ENCODE results near the gene OR6J1.
A peak's percentile ranks its signal among the peaks of the same experiment; 100 is the strongest.

OR6J1 gene

GRCh38 chr14:22668863-22669262 is 24.7 kb upstream of the OR6J1 start:
- FAIRE-seq (no peak), DNase-seq (ENCODE audit: insufficient read length, low spot score) (no peak)
- TF ChIP-seq POLR2A (IDR thresholded peaks at IDR 0.05; ENCODE audit: low read depth, low read length) (no peak), PAX5 (IDR thresholded peaks at IDR 0.05; ENCODE audit: insufficient read depth, low read length, severe bottlenecking) (no peak), POLR2AphosphoS5 (IDR thresholded peaks at IDR 0.05; ENCODE audit: low read depth, low read length) (no peak), POU2F2 (IDR thresholded peaks at IDR 0.05; ENCODE audit: low read depth, low read length) (no peak), SPI1 (IDR thresholded peaks at IDR 0.05; ENCODE audit: low read depth, low read length) (no peak), TAF1 (IDR thresholded peaks at IDR 0.05; ENCODE audit: low read depth, low read length) (no peak)

- DNase-seq (ENCODE audit: insufficient read length, low spot score) (no peak), FAIRE-seq (no peak)
- no peak for TF ChIP-seq SPI1 (IDR thresholded peaks at IDR 0.05; ENCODE audit: low read depth, low read length)
- no peak for TF ChIP-seq POLR2AphosphoS5 (IDR thresholded peaks at IDR 0.05; ENCODE audit: low read depth, low read length)
- TF ChIP-seq TAF1 (IDR thresholded peaks at IDR 0.05; ENCODE audit: low read depth, low read length), result no peak
- no peak for TF ChIP-seq PAX5 (IDR thresholded peaks at IDR 0.05; ENCODE audit: insufficient read depth, low read length, severe bottlenecking)
- TF ChIP-seq POLR2A (IDR thresholded peaks at IDR 0.05; ENCODE audit: low read depth, low read length), result no peak
- TF ChIP-seq POU2F2 (IDR thresholded peaks at IDR 0.05; ENCODE audit: low read depth, low read length), result no peak
Measured at GRCh38 chr14:22668417-22668816, 24.3 kb upstream of the OR6J1 start.

DNA sequence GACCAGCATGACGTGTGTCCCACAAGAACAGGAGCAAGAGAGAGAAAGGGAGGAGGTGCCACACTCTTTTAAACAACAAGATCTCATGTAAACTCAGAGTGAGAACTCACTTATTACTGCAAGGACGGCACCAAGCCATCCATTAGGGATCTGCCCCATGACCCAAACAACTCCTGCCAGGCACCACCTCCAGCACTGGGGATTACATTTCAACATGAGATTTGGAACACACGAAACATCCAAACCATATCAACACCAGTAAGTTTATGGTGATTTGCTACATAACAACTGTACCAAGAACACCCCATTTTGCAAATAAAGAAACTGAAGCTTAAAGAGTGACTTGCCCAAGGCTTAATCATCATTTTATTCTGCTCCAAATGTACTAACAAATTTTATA is 23.7 kb upstream of the OR6J1 start:
- no peak for DNase-seq (ENCODE audit: insufficient read length, low spot score)
- peak; percentile 66 for FAIRE-seq
- no peak for TF ChIP-seq PAX5 (IDR thresholded peaks at IDR 0.05; ENCODE audit: insufficient read depth, low read length, severe bottlenecking)
- TF ChIP-seq POU2F2 (IDR thresholded peaks at IDR 0.05; ENCODE audit: low read depth, low read length), result no peak
- TF ChIP-seq TAF1 (IDR thresholded peaks at IDR 0.05; ENCODE audit: low read depth, low read length), result no peak
- TF ChIP-seq POLR2A (IDR thresholded peaks at IDR 0.05; ENCODE audit: low read depth, low read length), result no peak
- no peak for TF ChIP-seq SPI1 (IDR thresholded peaks at IDR 0.05; ENCODE audit: low read depth, low read length)
- no peak for TF ChIP-seq POLR2AphosphoS5 (IDR thresholded peaks at IDR 0.05; ENCODE audit: low read depth, low read length)

DNA sequence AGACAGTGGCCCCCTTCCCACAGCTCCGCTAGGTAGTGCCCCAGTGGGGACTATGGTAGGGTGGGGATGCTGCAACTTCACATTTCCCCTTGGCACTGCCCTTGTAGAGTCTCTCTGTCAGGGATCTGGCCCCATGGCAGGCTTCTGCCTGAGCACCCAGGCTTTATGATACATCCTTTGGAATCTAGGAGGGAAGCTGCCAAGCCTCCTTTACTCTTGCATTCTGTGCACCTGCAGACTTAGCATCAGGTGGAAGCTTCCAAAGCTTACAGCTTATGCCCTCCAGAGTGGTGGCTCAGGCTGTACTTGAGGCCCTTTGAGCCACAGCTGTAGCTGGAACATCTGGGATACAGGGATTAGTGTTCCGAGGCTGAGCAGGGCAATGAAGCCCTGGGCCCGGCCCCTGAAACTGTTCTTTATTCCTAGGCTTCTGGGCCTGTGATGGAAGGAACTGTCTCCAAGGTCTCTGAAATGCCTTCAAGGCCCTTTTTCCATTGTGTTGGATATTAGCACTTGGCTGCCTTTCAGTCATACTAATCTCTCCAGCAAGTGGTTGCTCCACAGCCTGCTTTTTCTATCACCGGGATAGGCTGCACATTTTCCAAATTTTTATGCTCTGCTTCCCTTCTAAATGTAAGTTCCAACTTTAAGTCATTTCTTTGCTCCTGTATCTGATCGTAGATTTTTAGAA is 22.2 kb upstream of the OR6J1 start:
- no peak for DNase-seq (ENCODE audit: insufficient read length, low spot score)
- TF ChIP-seq SPI1 (IDR thresholded peaks at IDR 0.05; ENCODE audit: low read depth, low read length), result no peak
- TF ChIP-seq TAF1 (IDR thresholded peaks at IDR 0.05; ENCODE audit: low read depth, low read length), result no peak
- TF ChIP-seq PAX5 (IDR thresholded peaks at IDR 0.05; ENCODE audit: insufficient read depth, low read length, severe bottlenecking), result no peak
- no peak for TF ChIP-seq POU2F2 (IDR thresholded peaks at IDR 0.05; ENCODE audit: low read depth, low read length)
- TF ChIP-seq POLR2AphosphoS5 (IDR thresholded peaks at IDR 0.05; ENCODE audit: low read depth, low read length), result no peak
- TF ChIP-seq POLR2A (IDR thresholded peaks at IDR 0.05; ENCODE audit: low read depth, low read length), result no peak
- no peak for FAIRE-seq

- no peak for FAIRE-seq
- TF ChIP-seq PAX5 (IDR thresholded peaks at IDR 0.05; ENCODE audit: insufficient read depth, low read length, severe bottlenecking) (no peak), POLR2AphosphoS5 (IDR thresholded peaks at IDR 0.05; ENCODE audit: low read depth, low read length) (no peak), TAF1 (IDR thresholded peaks at IDR 0.05; ENCODE audit: low read depth, low read length) (no peak), POU2F2 (IDR thresholded peaks at IDR 0.05; ENCODE audit: low read depth, low read length) (no peak), SPI1 (IDR thresholded peaks at IDR 0.05; ENCODE audit: low read depth, low read length) (no peak), POLR2A (IDR thresholded peaks at IDR 0.05; ENCODE audit: low read depth, low read length) (no peak)
Measured at GRCh38 chr14:22664261-22664660, 20.1 kb upstream of the OR6J1 start.

DNA sequence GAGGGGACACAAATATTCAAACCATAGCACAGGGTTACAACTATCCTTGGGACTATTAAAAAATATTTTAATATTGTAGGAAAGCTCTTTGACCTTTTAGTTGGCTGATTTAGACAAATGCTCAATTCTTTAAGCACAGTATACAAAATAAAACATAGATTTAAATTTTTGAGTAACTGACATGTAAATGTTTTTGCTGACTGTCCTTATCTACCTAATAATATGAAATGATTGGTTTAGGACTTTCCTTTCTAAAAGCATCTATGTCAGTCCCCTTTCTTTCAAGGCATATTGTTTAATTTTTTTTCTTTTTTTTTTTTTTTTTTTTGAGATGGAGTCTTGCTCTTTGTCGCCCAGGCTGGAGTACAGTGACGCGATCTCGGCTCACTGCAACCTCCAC is 16.5 kb upstream of the OR6J1 start:
- FAIRE-seq (no peak), DNase-seq (ENCODE audit: insufficient read length, low spot score) (no peak)
- no peak for TF ChIP-seq POLR2A (IDR thresholded peaks at IDR 0.05; ENCODE audit: low read depth, low read length)
- TF ChIP-seq POU2F2 (IDR thresholded peaks at IDR 0.05; ENCODE audit: low read depth, low read length), result no peak
- no peak for TF ChIP-seq POLR2AphosphoS5 (IDR thresholded peaks at IDR 0.05; ENCODE audit: low read depth, low read length)
- TF ChIP-seq SPI1 (IDR thresholded peaks at IDR 0.05; ENCODE audit: low read depth, low read length), result no peak
- TF ChIP-seq PAX5 (IDR thresholded peaks at IDR 0.05; ENCODE audit: insufficient read depth, low read length, severe bottlenecking), result no peak
- TF ChIP-seq TAF1 (IDR thresholded peaks at IDR 0.05; ENCODE audit: low read depth, low read length), result no peak

More at GRCh38 chr14:22664261-22664660, 20.1 kb upstream of the OR6J1 start:
- no peak for DNase-seq (ENCODE audit: insufficient read length, low spot score)

DNA sequence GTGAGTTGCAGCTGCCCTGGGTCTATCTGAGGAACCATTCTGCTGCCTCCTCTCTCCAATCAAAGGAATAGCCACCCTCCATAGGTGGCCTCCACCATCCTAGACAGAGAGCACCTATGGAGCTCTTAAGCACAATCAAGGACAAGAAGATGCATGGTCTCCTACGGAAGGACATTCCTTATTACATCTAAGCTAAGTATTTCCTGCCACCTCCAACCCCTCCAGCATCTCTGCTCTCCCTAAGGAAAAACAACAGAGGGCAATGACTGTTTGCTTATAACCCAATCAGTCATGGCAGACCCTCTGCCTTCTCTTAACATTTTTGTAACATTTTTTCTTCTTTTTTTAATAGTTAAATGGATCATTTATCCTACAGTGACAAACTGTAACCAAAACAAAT is 14.8 kb upstream of the OR6J1 start:
- no peak for DNase-seq (ENCODE audit: insufficient read length, low spot score)
- no peak for TF ChIP-seq POLR2AphosphoS5 (IDR thresholded peaks at IDR 0.05; ENCODE audit: low read depth, low read length)
- TF ChIP-seq PAX5 (IDR thresholded peaks at IDR 0.05; ENCODE audit: insufficient read depth, low read length, severe bottlenecking), result no peak
- no peak for TF ChIP-seq TAF1 (IDR thresholded peaks at IDR 0.05; ENCODE audit: low read depth, low read length)
- TF ChIP-seq POLR2A (IDR thresholded peaks at IDR 0.05; ENCODE audit: low read depth, low read length), result no peak
- no peak for TF ChIP-seq SPI1 (IDR thresholded peaks at IDR 0.05; ENCODE audit: low read depth, low read length)
- TF ChIP-seq POU2F2 (IDR thresholded peaks at IDR 0.05; ENCODE audit: low read depth, low read length), result no peak
- no peak for FAIRE-seq

DNA sequence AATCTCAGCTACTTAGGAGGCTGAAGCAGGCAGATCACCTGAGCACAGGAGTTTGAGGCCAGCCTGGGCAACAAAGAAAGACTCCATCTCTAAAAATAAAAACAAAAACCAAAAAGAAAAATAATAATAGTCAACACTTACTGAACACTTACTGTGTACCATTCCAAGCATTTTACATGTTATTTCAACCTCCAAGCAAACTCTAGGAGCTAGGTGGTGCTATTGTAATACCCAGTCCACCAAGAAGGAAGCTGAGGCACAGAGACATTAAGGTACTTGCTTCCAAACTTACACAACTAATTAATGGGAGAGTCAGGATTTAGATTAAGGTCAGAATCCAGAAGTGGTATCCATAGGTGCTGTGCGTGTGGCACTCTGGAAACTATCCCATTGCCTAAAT is 13.7 kb upstream of the OR6J1 start:
- no peak for DNase-seq (ENCODE audit: insufficient read length, low spot score)
- FAIRE-seq, result peak; percentile 51
- TF ChIP-seq TAF1 (IDR thresholded peaks at IDR 0.05; ENCODE audit: low read depth, low read length), result no peak
- no peak for TF ChIP-seq SPI1 (IDR thresholded peaks at IDR 0.05; ENCODE audit: low read depth, low read length)
- TF ChIP-seq PAX5 (IDR thresholded peaks at IDR 0.05; ENCODE audit: insufficient read depth, low read length, severe bottlenecking), result no peak
- TF ChIP-seq POLR2AphosphoS5 (IDR thresholded peaks at IDR 0.05; ENCODE audit: low read depth, low read length), result no peak
- TF ChIP-seq POU2F2 (IDR thresholded peaks at IDR 0.05; ENCODE audit: low read depth, low read length), result no peak
- no peak for TF ChIP-seq POLR2A (IDR thresholded peaks at IDR 0.05; ENCODE audit: low read depth, low read length)

DNA sequence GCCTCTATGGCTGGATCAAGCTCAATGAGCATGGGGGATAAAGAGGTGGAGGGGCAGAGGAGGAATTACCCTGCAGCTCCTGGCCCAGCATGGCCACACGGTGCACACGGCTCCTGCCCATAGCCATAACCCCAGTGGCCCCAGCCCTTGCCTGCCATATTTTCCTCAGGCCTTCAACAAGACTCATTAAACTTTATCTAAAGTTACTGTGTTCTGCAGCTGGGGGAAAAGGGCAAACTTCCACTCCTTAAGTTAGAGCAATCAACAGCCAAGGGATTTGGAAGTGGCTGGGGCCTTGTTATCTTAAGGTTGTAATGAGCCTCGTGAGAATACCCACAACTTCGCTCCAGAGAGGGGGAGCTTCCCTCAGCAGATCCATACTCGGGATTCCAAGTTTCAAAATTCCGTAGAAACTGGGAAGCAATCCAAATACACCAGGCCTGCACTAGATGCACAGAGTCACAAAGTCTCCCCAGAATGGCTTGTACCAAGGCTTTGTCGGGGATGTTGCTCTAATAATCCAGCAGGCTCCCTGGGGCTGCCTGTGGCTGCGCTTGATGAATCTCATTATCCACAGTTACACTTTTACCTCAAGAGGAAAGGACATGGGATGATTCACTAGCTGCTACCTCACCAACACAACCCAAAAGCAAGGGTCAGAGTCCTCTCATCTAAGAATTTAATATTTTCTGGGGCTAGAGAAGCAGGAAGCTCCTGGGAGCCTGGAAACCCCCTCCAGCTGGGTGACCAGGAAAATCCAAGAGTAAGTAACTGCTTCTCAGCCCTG is 13.0 kb upstream of the OR6J1 start:
- no peak for TF ChIP-seq SPI1 (IDR thresholded peaks at IDR 0.05; ENCODE audit: low read depth, low read length)
- FAIRE-seq (no peak), DNase-seq (ENCODE audit: insufficient read length, low spot score) (no peak)
